SIG-M5 treated with dmso at 0.1 percent for 504 hours (cell line): ENCODE results near the gene SOST.
"Not testable (repeated sequence)": the region's sequence is repeated elsewhere in the genome, so short reads cannot be mapped to it uniquely, and the experiment has no call there.

Source experiments
- DNase-seq: peaks from one replicate; lab custom pipeline; 2025; ENCODE audit not compliant: unreplicated experiment; lab: John Stamatoyannopoulos, UW

The SOST gene

GRCh38 chr17:43758497-43759174 is at the start of gene SOST:
TSS of gene SOST (minus strand) at chr17:43758791. CDS start at chr17:43758741, 50 bp downstream.
- DNase-seq: no peak

DNA sequence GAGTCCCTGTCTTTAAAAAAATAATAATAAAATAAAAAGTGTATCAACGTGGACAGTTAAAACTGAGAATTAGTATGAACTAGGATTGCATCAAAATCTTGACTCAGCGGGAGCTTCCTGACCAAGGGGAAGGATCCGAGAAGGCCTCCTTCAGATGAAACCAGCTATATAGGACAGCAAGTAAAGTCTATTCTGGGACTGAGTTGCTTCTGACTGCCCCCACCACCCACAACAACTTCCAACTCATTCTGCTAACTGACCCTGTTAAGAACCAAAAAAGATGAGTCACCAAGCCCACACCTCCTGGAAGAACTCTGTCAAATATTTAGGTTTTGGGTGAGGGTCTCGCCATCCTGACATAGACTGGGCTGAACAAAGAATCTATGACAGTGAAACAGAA is 49.5 kb upstream of the SOST start:
- DNase-seq: peak; percentile 66

- DNase-seq: no peak
Measured at GRCh38 chr17:43805117-43805516, 46.5 kb upstream of the SOST start.

DNA sequence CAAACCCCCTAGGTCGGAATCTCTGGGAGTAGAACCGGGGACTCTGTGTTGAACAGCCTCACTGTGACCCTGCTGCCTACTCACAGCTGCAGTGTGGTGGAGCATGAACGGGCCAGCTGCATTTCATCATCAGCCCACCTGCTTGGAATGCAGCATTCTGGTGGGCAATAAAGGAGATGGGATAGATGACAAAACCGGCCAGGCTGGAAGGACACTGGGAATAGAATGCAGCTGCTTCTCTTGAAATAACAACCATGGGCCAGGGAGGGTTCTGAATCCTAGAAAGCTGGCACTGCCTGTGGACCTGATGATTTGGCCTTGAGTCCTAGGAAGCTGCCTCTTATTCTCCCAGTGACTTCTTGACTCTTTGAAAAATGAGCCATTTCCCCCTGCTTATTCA is 45.2 kb upstream of the SOST start:
- no peak for DNase-seq

- DNase-seq: no peak
Measured at GRCh38 chr17:43801844-43802243, 43.3 kb upstream of the SOST start.

GRCh38 chr17:43800736-43801135 is 42.1 kb upstream of the SOST start:
- no peak for DNase-seq

DNA sequence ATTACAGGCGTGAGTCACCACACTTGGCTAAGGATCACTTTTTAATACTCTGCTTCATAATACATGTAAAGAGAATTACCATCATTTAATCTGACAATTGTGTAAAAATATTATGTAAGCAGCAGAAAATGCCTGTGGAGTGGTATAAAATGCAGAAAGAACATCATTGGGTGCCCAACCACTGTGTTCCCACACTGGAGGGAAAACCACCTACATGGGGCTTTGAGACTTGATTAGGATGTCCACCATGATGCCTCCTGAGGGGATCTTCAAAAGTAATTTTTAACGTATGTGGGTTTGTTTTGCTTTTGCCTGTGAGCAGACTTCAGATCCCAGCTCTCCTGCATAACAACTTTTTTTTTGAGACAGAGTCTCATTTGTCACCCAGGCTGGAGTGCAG is 40.5 kb upstream of the SOST start:
- DNase-seq: no peak

DNA sequence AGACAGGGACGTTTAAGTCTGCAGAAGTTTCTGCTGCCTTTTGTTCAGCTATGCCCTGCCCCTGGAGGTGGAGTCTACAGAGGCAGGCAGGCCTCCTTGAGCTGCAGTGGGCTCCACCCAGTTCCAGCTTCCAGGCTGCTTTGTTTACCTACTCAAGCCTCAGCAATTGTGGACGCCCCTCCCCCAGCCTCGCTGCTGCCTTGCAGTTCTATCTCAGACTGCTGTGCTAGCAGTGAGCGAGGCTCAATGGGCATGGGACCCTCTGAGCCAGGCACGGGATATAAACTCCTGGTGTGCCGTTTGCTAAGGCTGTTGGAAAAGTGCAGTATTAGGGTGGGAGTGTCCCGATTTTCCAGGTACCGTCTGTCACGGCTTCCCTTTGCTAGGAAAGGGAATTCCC is 39.4 kb upstream of the SOST start:
- not testable (repeated sequence) for DNase-seq

GRCh38 chr17:43792668-43793067 is 34.1 kb upstream of the SOST start:
- DNase-seq: not testable (repeated sequence)

DNA sequence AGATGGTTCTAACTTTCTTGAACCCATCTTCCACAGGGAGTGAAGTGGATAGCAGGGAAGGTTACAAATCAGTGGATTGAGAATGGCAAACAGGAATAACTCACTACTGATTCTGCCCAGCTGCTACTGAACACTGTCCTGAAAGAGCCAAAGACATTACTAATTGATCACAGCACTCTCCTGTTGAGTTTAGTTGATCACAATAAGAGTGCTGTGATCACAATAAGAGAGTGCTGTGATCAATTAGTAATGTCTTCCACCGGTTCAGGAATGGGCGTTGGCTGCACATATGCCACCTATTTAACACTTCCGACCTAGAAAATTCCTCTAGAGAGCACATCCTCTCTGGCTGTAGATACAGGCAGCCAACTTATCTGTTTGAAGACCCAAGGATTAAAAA is 33.0 kb upstream of the SOST start:
- peak; percentile 28 for DNase-seq

DNA sequence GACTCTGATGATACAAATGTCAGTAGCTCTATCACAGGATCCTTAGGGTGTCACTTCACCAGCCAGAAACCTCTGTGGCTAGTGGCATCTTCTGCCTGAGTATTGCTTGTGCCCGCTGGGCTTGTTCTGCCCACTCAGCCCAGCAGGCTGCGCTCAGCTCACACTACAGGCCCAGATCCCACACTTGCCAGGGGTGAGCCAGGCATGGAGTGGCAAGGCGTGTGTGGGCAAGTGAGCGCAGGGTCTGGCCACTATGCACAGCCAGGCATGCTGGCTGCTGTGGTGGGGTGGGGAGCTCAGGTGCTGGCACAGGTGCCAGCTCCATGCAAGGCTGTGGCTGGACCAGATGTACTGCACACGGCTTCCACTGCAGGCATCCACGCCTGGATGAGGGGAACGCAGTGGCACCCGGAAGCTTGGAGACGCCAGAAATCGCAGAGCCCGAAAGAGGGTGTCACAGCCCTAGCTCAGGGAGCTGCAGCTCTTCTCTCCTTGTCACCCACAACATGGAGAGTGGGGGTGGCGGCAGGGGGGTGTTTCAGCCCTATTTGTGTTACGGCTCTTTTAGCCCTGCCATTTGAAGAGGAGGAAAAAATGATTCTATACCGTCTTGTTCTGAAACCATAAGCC is 31.8 kb upstream of the SOST start:
- DNase-seq: no peak

GRCh38 chr17:43789482-43789881 is 30.9 kb upstream of the SOST start:
- no peak for DNase-seq

- DNase-seq: no peak
Measured at GRCh38 chr17:43788540-43788939, 29.9 kb upstream of the SOST start.

GRCh38 chr17:43787728-43788127 is 29.1 kb upstream of the SOST start:
- DNase-seq: no peak

DNA sequence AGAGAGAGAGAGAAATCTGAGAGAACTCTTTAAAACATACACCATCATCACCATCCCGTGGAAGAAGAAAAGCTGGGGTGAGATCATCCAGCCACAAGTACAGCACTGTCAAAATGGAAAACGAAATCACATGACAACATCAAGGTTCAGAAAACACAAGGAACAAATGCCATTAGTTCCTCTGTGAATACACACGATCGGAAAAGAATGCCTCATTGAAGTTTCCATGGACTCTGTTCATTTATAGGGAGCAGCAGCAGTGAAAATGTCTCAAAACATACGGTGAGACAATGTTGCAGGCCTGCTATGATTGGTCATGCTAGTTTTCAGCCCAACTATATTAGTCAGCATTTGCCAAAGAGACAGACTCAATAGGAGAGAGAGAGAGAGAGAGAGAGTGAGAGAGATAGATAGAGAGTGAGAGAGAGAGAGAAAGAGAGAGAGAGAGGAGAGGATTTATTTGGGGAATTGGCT is 26.1 kb upstream of the SOST start:
- DNase-seq: no peak

- DNase-seq: no peak
Measured at GRCh38 chr17:43784068-43784467, 25.5 kb upstream of the SOST start.

DNA sequence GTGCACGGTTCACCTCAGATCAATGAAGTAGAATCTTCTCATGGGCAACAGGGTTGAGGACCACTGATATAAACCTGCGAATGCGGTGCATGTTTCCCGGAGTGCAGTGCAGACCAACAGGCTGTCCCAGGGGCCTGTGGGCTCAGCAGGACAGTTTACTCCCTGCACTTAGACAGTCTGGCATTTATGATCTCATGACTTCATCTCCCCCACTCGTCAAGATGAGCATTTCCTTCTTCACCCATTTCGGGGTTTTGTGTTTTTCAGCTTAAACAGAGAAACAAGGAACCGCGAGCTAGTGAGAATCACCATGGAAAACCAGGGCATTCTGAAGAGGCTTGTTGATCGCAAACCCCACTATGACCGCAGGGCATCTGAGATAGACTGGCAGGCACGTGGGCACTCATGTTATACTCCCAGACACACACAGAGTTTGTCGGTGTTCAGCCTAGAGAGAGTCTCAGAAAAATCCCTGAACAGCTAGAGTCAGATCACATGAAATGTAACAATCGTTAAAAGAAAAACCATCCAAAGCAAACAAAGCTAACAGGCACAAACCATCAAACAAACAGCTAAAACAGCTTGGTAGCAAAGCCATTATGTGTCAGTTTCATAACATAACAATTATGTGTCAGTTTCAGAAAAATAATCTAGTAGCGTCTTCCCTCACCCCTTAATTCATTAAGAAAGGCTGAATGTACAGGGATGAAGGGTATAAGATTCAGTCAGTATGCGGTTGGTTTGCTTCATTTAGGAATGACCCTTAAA is 24.5 kb upstream of the SOST start:
- no peak for DNase-seq

GRCh38 chr17:43780135-43780534 is 21.5 kb upstream of the SOST start, which contains the start of gene CFAP97D1:
TSS of gene CFAP97D1 (plus strand) at chr17:43780435. CDS start at chr17:43780463, 28 bp downstream.
- no peak for DNase-seq

GRCh38 chr17:43779145-43780125 is 20.8 kb upstream of the SOST start:
- peak; percentile 81 for DNase-seq

DNA sequence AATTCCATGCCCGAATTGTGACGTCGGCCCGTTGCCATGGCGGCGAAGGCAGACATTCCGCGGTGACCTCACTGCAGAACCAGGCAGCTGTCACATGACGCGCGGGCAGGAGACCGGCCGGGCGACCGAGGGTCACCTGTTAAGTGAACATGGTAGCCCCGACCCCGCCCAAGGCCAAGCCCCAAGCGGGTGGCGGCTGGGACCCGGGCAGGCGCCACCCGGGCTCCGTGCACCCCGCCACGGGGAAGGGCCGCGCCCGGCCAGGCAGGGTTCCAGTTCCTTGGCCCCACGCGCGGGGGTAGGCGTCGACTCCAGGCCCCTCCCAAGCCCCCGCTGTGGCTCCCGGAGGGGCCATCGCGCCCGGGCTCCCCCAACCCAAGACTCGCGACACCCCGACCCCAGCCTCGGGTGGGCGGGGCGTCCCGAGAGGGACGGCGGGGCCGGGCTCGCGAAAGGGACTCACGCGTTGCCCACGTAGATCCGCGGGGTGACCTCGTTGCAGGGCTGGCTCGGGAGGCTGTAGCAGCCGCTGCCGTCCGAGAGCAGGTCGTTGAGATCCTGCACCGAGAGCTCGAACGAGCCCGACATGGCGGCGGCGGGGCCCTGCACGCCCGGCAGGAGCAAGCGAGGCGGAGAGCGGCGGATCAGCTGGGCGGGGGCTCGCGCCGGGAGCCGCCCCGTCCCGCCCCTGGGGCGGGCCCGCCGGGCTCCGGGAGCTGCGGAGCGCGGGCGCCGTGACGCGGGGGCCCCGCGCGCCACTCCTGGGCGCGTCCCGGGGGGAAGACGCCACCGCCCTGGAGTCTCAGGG is 19.9 kb upstream of the SOST start, which contains the start of gene DUSP3:
Gene DUSP3 (minus strand): TSS at position 641 of the 808 bp plus-strand sequence. CDS start 53 bp downstream, at position 588.
- DNase-seq: peak; percentile 72
